Measurements from ENCODE around the gene GALNT10.

Gene GALNT10

DNA sequence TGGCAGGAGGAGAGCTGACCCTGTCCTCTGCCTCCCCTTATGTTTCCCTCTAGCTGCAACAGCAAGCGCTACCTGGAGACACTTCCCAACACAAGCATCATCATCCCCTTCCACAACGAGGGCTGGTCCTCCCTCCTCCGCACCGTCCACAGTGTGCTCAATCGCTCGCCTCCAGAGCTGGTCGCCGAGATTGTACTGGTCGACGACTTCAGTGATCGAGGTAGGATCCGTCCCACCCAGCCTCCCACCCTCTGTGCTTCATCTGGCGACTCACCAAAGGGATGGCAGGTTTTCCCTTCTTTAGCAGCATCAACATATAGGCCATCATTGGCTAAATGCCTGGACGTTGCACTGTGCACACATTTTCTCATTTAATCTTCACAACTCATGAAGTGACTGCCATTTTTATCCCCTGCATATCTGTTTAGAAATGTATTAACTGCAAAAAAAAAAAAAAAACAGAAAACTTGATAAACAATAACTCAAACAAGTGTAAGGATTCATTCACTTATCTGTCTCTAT lies 139.0 kb downstream of the GALNT10 start:
- DNase-seq, result no peak

DNA sequence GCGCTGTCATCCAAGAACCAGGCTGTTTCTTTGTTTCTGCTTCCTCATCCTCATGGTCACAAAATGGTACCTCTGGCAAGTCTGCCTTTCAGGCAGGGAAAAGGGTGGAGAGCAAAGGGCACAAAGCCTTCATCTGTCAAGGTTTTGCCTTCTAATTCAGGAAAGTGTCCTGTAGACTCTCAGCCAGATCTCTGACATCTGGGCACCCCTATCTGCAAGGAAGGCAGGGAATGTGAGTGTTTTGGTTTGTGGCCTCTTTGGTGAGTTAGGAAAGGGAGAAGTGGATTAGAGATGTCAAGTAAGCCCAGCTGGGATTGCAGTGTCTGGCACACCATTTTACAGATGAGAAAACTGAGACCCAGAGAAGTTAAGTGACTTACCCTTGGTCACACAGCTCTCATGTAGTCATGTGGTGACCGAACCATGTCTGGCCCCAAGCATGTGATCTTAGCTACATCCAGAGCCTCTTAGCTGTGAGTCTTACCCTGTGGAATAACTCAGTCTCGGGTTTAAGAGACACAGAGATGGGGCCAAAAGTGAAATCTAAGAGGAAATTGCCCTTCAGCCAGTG lies 139.6 kb downstream of the GALNT10 start:
- DNase-seq, result no peak

DNA sequence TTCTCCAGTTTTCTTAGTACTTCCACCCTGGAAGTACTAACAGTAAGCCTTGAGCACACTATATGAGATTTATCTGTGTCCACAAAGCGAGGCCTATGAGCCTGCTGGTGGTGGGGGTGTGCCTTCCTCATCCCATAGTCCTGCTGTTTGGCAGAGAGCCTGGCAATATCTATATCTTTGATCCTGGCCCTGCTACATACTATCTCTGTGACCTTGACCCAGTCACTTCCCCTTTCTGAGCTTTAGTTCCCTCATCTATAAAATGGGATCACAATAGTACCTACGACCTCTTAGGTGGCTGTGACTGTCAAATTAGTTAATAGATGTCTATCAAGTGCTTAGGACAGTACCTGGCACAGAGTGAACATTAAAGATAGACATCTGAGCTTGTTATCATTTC lies 140.7 kb downstream of the GALNT10 start:
- DNase-seq, result no peak

DNA sequence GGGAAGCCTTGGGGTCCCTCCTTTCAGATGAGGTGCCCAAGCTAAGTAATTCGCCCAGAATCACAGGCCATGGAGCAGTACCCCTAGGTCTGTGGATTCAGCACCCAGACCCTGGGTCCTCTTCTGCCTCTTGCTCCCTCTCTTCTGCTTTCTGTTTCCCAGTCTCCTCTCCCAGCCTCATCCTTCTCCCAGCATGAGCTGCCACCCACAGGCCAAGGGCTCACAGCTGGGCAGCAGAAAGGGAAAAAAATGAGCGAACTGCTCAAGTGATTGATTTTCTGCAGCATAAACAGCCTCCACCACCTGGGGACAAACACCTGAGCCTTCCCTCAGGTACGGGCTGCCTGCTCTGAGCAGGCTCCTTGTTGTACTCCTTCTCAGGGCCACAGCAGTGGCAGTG lies 141.4 kb downstream of the GALNT10 start:
- DNase-seq, result no peak

DNA sequence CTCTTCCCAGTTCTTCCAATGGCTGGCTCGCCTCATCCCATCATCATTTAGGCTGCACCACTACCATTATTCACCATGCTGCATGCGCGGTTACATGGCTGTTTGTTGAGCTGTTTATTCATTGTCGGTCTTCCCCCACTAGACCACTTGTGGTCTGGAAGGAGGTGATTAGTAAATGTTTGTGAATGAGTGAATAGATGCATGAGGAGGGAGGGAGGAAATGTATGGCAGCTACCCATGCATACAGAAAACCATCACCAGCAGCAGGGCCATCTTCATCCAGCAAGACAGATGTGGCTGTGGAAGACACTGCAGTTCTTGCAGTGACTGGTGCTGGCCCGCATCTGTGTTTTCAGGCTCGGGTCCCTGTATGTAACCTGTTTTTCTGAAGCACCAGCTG lies 141.9 kb downstream of the GALNT10 start:
- no peak for DNase-seq

DNA sequence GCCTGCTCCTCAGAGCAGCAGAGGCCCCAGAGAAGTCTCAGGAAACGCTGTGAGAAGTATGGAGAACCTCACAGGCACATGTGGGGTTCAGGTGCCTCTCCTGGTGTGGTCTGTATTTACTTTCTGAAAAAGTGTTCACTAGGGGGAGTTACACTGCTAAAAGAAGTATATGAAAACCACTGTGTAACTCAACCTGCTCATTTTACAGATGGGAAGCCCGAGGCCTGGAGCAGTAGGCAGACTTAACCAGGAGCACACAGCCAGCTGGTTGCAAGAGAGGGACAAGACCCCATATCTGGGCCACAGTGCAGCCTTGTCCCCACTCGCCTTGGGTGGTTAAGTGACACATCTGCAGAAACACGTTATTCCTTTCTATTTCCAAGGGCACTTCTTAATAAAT lies 142.5 kb downstream of the GALNT10 start:
- no peak for DNase-seq

DNA sequence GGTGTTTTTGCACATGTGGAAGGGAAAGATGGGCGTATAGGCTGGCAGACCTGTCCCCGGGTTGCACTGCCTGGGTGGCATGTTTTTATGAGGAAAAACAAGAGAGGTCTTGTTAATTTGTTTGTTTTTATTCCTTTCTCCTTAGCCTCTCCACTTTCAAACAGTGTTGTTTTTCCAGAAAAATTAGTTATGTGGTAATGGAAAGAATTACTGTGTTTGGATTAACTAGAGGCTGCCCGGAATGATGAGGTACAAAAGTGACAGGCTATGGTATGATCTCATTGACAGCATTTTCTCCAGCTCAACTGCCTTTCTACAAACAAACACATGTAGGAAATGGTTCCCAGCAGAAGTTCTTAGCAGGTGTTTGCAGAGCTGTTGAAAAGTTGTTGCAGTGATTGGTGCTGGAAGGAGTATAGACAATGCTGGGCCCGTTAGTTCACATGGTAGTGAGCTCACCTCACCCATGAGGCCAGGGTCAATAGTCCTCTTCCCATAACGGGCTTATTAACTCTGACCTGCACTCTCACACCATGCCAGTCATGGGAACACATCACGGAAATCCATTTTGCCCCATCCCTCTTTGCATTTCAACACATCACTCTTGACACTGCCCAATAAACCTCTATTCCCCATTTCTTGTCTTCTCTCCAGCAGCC lies 144.0 kb downstream of the GALNT10 start:
- DNase-seq, result no peak

DNA sequence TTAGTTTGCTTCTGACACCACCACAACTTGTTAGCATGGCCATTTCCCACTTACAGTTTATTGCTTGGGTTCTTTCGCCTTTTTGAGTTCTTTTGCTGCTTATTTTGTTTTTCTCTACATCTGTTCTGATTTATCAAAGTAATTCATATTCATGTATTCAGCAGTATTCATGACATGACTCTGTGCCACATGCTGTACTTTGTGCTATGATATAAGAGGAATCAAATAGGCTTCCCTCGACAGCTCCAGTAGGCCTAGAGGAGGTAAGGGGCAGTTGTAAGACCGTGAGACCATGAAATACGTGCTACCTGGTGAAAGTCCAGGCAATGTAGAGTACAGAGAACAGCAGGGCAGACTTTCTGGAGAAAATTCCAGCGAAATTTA lies 144.5 kb downstream of the GALNT10 start:
- DNase-seq, result no peak

DNA sequence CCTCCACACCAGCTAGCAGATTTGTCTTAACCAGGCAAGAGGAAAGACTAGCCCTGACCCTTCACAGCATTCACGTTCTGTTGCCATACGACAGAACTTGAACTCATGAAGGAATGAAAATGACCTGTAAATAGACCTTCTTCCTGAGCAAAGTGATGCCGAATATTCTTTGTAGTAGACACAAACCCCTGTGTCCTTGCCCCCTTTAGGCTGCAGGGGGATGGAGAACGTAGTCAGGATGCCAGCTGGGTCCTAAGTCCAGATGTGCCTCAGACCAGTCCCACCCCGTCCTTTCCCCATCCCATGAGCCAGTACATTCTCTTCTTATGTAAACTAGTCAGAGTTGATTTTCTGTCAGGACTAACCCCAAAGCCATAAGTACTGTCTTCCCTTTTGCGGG lies 151.1 kb downstream of the GALNT10 start:
- DNase-seq, result no peak

DNA sequence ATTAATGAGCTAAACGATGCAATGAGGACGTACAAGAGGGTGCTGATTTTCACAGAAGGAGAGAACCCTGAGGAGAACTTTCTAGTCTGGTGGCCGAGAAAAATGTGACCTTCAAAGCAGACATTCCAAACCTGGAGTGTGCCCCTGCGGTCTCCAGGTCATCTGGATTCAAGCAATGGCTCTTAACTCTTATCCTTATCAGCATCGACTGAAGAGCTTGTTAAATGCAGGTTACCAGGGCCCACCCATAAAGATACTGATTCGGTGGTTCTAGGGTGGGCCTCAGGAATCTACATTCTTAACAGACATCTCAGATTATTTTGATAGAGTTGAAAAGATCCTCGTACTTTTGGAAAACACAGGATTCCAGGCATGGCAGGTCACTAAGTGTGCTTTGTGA lies 151.7 kb downstream of the GALNT10 start:
- DNase-seq, result no peak

DNA sequence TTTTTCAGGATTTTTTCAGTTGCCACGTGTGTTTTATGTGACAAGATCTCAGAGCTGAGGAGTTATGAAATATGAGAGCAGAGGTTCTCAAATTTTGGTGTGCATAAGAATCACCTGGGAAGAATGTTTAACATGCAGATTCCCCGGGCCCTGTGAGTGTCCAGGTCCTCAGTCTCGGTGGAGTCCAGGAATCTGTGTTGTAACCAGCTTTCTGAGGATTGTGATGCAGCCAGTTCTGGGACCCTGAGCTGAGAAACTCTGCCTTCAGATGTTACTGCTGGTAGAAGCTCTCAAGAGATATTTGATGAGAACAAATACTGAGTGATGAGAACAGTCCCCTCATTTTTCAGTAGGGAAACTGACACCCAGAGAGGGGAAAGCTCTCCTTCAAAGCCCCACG lies 152.4 kb downstream of the GALNT10 start:
- DNase-seq, result no peak

DNA sequence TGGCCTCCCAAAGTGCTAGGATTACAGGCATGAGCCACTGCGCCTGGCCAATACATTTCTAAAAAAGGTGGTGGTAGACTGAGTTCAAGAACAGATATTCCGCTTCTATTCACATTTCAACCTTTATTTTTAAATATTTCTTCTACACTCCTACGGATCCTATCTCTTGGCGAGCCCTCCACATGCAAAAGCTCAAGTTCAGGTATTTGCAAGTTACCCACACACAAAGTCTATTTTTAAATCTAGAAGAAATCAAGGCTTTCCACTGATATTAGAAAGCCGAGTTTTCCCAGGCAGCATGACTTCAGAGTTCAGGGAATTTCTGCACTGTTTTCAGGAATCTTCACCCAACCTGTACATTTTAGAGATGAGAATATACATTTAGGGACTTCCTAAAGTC lies 153.9 kb downstream of the GALNT10 start:
- DNase-seq, result no peak

DNA sequence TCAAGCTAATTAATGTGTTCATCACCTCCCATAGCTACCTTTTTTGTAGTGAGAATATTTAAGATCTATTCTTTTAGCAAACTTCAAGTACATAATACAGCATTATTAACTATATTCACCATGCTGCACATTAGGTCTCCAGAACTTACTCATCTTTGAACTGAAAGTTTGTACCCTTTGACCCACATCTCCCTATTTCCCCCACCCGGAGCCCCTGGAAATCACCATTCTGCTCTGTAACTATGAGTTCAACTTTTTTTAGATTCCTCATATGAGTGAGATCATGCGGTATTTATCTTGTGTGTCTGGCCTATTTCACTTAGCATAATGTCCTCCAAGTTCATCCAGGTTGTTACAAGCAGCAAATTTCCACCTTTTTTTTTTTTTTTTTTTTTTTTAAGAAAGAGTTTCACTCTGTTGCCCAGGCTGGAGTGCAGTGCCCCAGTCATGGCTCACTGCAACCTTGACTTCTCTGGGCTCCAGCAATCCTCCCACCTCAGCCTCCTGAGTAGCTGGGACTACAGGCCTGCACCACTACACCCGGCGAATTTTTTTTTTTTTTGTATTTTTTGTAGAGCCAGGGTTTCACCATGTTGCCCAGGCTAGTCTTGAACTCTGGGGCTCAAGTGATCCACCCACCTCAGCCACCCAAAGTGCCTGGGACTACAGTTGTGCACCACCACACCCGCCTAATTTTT lies 154.9 kb downstream of the GALNT10 start:
- DNase-seq, result no peak

DNA sequence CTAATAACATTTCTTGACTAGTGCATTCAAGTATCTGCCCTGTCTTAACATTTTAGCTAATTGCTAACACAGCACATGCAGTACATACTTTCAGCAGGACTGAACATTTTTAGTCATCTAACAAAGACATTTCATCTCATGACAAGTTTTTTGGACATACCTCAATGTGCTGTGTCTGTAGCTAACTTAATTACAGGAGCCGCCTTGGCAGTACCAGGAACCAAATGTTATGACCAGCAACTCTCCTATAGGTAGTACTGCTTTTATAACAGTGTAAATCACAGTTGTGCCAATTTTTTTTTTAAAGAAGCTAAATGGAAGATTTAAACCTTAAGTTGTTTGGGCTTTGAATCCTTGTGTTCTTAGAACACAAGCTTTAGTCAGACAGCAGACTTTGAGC lies 155.9 kb downstream of the GALNT10 start:
- DNase-seq, result no peak

DNA sequence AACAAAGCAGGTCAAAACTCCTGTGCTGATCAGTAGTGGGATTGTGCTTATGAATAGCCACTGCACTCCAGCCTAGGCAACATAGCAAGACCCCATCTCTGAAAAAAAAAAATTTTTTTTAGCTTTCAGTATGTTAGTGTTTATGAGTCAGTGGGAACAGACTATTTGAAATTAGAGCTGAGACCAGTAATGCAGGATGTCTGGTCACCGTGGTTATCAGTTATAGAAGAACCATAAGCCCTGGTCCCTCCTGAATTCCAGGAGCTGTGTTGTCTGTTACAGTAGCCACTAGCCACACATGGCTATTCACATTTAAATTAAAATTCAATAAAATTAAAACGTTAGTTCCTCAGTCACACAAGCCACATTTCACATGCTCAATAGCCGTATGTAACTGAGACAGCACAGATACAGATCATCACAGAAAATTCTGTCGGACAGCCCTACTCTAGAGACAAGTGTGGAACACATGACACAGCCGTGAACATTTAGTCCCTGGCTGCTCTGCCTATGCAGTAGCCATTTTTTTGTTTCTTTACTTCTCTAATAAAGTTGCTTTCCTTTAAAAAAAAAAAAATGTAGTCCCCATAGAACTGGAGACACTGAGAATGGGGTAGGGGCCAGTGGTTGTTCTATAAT lies 159.2 kb downstream of the GALNT10 start:
- no peak for DNase-seq

DNA sequence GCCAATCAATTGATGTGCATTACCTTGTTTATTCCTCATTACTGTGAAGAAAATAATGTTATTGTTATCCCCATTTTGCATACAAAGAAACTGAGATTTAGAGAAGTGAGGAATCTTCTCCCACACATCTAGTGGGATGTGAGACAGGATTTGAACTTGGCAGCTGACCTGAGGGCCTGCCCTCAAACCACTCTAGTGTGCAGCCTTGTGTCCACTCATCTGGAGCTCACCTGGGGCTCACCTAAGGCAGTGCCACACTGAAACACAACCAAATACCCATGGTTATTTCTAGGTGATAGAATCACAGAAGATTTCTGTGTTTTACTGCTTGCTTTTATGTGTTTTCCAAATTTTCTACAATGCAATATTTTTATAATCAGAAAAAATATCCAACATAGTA lies 160.6 kb downstream of the GALNT10 start:
- DNase-seq, result no peak

DNA sequence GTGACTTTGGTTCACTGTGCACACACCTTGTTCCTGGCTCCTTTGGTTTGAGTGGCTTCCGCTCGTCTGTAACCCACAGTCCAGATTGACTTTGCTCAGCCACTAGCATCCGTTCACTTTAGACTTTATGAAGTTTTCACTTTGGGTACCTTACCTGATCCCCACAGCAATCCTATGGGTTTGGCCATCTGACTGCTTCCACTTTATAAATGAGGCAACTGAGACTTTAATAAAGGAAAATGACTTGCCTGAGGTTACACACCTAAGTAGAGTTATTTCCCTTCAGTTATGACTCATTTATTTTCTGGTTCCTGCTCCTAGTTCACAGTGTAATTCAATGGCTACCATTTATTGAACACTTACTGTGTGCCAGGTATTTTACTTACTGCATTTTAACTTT lies 161.0 kb downstream of the GALNT10 start:
- DNase-seq, result no peak

DNA sequence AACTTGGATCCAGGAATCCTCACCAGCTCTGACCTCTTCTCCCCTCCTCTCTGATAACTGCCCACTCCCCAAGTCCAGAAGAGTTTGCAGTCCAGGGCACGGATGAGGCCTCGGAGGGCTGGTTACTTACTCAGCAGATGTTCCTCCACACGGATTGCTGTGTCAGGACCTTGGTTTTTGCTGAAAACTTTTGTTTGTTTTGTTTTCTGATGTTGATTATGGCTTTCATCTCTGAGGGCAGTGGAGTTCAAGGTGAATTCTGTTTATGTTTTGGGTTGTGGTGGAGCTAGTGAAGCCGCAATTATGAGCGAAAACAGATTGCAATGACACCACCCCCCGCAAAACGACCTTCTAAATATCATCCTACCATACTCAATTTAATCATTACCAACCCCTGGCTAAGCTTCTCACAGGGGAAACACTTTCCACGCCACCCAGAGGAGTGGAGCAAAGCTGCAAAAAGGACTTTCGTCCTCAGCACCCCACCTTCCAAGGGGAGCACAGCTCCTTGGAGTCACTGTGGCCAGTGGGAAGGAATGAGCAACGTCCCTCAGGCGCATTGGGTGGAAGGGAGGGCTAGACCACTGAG lies 162.5 kb downstream of the GALNT10 start:
- no peak for DNase-seq

DNA sequence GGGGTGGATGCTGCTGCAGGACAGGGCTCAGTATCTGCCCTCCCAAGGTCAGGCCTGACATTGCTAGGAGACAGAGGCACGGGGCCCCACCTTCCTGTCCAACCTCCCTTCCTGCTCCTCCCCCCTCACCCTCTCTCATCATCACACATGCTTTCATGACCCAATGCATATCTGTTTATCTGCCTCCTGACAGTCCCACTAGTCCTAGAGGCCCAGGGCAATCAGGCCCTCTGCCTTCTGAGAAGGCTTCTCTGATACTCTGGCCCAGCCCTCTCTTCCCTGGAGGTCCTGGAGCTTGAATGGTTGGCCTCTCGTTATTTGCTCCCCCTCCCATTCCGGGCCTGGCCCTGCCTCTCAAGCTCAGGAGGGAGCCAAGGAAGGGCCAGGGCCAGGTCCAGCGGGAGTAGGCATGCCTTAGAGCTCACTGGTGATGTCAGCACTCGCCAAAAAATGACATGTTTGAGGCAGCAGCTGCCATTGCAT lies 164.6 kb downstream of the GALNT10 start:
- DNase-seq, result no peak

DNA sequence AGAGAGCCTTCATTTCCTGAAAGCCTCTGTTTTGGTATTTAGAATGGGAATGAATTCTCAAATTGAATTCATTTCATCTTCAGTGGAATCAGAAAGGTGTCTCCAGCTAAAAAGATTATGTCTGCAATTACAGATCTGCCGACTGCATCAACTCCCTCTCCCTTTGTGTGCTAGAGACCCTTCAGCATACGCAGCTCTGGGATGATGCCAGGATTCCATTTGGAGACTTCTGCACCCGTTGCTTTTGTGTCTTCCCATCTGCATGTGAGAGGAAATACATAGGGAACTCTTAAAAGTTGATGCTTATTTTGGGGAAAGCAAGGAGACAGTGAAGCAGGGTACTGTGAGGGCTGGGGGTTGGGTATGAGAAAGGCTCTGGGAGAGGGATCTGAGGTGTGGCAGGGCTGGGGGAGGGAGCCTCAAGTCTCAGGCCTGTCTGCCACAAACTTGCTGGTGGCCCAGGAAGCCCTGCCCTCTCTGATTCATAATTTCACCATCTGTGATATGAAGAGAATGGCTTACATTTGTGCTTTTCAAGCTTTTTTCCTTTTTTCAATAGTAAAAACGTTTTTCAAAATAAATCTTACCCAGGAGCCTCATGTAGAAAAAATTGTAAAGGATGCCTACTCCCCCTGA lies 165.6 kb downstream of the GALNT10 start:
- no peak for DNase-seq

DNA sequence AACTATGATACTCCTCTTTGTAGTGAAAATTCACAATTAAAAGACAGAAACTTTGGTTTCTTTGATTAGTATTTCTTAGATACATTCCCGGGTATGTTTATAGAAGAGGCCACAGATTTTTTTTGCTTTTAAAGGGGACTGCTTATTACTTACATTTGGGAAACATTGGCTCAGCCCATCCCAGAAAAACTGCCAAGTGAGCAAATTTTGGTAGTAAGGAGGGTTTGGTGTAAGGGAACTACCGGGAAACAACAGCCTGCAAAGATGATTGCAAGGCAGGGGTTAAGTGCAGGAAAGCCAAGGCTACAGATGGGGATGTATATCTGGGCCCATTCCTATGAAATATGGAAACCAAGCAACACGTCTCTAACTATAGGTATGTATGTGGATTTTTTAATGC lies 166.4 kb downstream of the GALNT10 start:
- DNase-seq, result no peak

DNA sequence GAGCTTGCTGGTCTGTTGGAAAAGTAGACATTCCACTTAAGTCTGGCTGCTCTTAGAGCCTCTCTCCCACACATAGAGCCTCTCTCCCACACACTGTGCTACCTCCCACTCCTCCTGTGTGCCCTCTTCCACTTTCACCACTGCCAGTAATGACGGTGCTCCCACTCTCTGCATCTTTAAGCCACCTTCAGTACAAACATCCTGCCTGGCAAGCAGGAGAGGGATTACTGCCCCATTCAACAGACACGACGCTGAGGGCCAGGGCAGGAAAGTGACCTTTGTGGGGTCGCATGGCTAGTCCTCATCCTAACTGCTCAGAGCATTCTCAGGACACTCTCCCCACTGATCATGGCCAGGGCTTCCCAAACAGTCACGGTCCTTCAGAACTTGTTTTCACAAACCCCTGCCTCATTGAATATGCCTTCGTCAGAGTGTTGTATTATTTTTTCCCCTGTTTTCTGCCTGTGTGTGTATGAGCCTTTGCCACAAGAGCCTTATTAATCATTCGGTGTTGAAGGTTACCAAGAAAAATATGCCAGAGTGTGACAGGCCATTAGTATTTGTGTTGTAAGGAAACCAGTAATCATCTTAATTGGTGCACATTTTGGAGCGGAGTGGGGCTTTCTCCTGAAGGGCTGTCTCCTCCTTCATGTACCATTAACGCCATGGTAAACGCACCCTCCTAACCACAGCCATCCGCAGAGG lies 168.1 kb downstream of the GALNT10 start:
- no peak for DNase-seq

All from SIG-M5 (cell line).